T-helper 2 cell (primary cell): ENCODE results near the gene PRR36.
A peak's percentile ranks its signal among the peaks of the same experiment; 100 is the strongest.

Experiments
- DNase-seq, 5 experiments: peaks; one replicate each; pipeline versions ENCODE4 v3.0.0 to v3.0.0-alpha.2; 2012 to 2022

Gene PRR36

DNA sequence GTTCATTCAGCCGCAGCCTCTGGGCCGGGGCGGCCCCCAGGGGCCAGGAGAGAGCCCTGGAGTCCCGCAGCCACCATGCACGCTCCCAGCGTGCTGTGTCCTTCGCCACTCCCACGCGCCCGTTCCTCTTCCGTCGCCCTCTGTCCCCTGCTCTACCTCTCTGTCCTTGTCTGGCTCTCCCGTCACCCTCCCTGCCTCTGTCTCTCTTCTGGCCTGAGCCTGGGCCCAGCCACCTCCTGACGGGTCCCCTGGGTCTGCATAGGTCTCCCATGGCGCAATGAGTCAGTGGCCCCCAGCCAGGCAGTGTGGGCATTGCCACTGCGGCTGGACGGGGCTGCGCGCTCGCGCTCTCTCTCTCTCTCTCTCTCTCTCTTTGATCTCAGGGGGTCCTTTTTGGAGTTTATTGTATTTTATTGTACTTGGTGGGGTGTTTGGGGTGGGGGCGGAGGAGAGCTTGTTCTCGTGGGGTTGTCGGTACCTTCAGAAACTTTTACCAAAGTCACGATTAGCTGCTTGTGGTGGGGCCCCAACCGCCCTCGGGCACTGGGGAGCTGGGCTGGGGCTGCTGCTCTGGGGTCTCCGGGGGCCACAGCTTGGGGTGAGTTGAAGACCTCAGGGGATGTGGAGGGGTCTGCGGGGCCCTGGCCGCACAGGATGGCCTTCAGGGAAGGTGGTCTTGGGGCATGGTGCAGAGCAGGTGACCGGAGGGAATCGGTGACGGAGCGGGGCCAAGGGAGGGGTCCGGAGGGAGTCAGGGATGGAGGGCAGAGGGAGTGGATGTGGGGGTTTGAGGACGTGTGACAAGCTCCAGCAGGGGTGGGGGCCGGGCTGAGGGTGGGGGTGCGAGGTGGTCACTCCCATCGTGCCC lies 38.7 kb upstream of the PRR36 start:
- no peak for DNase-seq

DNA sequence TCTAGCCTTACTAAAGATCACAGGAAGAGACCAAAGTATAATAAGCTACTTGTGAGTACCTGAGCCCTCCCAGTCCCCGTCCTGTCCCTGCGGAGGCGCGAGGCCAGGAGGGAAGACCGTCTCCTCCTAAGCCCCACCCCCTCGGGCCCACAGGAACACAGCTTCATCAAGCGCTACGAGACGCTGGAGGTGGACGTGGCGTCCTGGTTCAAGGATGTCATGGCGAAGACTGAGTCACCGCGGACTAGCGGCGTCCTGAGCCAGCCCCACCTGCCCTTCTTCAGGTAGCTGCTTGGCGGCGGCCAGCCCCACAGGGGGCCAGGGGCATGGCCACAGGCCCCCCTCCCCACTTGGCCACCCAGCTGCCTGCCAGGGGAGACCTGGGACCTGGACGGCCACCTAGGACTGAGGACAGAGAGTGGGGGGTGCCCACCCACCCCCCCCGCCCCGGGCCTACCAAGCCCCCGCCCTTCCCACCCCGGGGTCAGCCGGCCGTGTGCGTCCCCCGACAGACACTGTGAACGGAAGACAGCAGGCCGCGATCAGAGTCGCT lies 38.0 kb upstream of the PRR36 start:
- DNase-seq: no peak

DNA sequence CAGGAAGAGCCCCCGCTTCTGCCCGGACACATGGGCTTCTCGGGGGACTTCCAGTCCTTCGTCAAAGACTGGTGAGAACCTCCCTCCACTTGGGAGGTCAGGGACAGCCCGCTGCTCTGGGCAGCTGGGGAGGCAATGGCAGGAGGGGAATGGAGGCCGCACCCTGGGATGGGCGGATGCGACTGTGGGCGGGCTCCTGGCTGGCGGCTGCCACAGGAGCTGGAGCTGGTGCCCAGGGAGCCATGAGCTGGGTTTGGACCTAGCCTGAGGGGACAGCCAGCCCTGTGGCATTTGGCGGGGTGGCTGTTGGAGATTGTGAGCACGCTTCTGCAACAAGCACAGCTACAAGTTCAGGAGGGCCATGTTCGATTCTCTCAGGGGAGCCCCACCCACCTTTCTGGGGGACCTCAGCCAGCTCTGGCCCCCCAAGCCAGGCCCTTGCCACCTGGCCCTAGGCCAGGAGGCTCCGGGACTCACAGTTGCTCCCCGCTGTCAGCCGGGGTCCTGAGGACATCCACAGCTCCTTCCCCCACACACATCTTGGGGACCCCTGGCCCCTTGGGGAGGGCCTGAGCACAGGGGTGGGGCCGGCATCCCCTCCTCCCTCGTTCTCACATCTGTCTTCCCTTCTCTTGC lies 37.4 kb upstream of the PRR36 start:
- no peak for DNase-seq

DNA sequence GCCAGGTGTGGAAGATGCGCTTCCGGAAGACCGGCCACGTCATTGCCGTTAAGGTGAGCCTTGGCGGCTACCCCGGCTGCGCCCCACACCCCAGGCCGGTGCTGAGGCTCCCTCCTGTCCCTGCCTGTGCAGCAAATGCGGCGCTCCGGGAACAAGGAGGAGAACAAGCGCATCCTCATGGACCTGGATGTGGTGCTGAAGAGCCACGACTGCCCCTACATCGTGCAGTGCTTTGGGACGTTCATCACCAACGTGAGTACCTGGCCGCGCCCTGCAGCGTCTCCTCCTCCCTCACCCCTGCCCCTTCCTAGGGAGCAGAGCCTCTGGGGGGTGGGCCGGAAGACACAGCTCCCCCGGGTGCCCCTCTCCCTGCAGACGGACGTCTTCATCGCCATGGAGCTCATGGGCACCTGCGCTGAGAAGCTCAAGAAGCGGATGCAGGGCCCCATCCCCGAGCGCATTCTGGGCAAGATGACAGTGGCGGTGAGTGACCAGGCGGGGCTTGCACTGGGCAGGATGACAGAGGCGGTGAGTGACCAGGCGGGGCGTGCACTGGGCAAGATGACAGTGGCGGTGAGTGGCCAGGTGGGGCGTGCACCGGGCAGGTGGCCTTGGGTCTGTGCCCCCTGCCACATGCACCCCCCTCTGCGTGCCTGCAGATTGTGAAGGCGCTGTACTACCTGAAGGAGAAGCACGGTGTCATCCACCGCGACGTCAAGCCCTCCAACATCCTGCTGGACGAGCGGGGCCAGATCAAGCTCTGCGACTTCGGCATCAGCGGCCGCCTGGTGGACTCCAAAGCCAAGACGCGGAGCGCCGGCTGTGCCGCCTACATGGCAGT lies 36.4 kb upstream of the PRR36 start:
- no peak for DNase-seq

DNA sequence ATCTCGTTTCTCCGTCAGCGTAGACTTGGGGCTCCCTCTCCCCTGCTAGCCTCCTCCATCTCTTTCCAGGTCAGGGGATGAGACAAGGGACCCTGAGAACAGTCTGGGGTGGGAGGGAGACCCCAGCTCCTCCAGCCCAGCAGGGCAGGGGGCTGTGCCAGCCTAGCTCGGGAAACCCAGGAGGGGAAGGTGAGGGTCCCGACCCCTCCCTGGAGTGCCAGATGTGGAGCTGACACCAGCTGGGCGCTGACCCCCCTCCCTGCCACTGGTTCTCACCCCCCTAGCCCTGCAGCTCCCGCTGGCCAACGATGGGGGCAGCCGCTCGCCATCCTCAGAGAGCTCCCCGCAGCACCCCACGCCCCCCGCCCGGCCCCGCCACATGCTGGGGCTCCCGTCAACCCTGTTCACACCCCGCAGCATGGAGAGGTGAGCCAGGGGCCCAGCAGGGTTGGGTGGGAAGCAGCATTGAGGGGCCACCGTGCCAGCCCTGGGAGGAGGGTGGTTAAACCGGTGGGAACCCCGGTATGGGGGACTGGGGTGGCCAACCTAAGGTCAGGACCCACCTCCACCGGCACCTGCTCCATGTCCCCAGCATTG lies 35.4 kb upstream of the PRR36 start:
- DNase-seq: no peak

DNA sequence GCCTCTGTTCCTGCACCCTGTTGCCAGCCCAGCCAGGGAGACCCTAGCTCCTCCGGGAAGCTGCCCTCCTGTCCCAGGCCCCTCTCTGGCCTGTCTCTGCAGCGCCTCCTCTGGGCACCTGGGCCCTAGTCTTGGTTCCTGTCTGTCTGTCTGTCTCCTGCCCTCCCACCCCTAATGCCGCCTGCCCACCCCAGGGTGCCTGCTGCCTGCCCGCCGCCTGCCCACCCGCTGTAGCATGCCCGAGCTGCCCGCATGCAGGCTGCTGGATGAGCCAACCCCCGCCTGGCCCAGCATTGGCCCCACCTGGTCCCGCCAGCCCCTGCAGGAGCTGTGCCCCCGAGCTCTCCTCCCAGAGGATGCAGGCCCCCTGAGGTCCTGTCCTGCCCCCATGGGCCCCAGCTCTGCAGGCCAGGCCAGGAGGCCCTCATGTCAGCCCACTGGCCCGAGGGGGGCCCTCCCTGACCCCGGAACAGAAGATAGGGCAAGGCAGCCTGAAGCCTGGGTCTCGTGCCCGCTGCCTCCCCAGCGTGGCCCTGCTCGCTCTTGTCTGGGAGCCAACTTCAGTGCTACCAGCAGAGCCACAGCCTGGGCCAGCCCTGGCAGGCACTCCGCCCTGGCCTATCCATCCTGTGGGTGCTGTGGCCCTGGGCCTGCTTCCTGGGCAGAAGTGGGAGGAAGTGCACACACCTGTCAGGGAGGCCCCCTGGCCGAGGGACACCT lies 34.7 kb upstream of the PRR36 start:
- no peak for DNase-seq

DNA sequence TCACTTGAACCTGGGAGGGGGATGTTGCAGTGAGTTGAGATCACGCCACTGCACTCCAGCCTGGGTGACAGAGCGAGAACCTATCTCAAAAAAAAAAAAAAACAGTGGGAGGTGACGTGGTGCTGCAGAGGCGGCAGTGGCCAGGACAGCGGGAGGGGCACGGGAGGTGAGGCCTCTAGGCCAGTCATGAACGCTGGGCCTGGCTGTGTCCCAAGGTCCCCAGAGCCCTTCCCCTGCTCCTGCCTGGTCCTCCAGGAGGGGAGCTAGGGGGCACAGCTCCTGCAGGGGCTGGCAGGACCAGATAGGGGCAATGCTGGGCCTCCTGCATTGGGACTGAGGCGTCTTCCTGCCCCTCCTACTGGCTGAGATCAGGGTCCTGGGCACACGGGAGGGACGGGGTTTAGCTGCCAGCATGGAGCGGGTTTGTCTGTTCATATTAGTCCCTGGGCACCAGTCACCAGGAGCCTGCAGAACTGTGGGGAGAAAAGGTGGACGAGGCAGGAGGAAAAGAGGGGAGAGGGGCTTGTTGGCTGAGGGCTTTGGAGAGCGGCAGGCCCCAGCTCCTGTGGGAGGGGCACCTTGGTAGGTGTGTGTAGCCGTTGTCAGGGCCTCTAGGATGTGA lies 34.0 kb upstream of the PRR36 start:
- DNase-seq: no peak

DNA sequence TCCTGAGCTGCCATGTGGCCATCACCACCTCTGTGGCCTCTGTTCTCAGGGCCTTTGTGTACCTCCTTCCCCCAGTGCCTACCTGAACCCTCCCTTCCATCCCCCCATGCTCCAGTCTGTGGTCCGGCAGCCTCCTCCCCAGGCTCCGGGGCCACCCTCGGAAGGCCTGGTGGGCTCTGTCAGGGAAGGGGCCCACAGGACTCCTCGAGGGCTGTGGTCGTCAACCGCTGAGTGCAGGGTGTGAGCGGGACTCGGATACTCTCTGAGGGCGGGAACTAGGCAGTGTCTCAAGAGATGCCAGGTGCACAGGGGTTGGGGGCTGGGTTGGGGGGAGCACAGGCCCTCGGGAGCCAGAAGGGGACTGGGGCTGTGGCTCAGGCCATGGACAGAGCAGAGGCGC lies 33.4 kb upstream of the PRR36 start:
- no peak for DNase-seq

DNA sequence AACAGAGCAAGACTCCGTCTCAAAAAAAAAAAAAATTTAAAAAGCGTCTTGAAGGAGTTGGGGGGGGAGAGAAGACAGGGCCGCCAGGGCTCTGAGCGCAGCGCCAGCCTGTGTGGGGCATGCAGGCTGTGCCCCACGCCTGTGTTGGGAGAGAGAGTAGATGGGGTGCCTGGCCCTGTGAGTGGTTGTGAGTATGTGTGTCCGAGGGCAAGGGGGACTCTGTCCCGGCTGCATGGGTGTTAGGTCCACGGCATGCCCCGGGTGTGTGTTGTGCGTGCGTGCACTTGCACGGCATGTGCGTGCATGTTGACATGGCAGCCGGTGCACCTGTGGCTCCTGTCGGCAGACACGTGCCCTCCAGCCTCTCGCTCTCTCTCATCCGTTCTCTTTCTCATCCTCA lies 32.9 kb upstream of the PRR36 start:
- no peak for DNase-seq

DNA sequence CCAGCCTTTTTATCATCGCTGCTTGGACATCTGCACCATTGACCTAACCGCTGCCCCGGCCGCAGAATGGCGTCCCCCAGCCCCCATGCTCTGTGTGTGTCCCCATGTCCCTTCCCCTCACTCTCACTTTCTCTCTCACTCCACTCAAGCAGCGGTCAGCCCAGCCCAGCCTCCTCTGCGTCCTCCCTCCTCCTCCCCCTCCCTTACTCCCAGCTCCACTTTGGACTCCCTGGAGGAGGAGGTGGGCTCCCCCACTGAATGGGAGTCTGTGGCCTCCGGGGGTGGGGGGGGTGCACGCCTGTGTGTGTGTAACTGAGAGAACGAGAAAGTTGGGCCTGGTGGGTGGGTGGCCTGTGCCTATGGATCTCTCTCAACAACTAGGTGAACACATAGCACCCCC lies 31.7 kb upstream of the PRR36 start:
- no peak for DNase-seq

DNA sequence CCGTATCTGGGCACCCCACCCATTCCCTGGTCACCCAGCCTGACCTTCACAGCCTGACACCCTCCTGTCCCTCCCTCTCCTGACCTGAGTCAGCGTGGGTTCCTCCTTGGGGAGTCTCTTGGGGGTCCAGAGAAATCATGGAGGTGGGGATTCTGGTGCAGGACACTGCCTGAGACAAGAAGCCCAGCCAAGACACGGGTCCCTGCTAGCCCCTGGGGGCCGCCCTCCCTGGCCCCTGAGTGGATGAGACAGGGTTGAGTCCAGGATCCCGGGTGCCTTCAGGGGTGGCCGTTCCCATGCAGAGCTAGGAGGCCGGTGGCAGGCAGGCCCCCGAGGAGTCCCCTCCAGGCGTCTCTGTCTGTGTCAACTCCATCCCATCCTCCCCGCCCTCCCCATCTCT lies 31.1 kb upstream of the PRR36 start:
- DNase-seq: no peak

DNA sequence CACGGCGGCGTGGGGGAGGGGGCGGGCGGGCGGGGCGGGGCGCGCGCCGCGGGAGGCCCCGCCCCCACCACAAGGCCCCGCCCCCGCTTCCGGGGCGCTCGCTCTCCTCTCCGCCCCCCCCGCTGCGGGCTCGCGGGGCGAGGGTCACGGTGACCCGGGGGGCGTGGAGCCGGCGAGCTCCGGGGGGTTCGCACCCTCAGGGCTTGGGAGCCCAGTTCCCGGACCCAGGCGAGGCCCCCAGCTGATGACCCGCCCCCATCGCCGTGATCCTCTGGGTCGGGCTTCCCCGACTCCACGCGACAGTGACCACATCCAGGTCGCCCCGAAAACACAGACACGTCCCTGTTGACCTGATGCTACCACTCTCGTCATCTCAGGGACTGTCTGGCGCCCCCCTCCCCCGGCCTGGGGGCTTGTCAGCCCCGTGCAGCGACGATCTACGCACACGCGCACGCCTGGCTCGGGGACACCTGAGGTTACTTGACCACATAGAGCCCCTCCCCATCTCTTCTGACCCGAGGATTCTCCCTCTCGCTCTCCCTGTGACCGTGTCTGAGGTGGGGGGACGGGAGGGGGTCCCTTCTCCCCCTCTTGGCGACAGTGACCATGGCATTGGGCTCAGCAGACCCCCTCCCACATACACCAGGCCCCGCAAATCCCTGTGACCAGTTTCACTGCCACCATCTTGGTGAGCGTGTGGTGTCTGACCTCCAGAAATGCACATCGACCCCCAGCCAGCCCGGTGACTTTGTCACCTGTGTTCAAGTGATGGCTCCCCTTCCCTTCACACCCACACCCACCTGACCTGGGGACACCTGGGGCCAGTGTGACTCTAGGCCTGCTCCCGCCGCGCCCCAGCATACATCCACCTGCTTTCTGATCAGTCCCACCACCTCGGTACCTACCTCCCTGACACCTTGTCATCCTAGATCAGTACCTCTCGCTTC lies 30.2 kb upstream of the PRR36 start:
- peak in 4 of 5 experiments; percentile 49 to 96 (median 72) for DNase-seq

DNA sequence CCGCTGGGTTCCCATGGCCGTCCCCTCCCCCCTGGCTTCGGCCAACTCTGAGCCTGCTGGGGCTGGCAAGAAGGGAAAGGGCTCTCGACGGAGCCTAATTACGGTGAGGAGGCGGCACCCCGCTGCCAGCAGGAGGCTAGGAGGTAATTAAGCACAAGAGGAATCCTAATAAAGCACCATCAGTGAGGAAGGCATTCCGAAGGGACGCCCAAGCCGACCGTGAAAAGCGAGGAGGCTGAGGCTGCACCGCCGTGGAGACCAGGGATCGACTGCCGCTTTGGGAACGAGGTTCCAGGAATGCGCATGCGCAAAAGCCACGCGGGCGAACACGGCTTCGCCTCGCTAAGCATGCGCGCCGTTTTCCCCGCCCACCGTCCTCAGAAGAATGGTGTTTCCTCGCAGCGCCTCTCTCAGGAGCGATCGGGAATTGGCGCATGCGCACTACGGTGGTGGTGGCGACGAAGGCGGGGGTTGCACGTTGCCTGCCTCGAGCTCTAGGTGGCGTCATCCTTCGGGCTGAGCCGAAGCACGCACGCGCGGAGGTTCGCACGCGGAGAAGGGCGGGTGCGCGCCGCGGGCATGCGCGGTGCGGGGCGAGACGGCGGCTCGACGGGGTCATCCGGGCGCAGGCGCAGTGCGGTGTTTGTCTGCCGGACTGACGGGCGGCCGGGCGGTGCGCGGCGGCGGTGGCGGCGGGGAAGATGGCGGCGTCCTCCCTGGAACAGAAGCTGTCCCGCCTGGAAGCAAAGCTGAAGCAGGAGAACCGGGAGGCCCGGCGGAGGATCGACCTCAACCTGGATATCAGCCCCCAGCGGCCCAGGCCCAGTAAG lies 29.3 kb upstream of the PRR36 start, which contains the start of gene MAP2K7:
TSS of gene MAP2K7 (plus strand) at position 634 of the 830 bp plus-strand sequence. CDS start at position 702, 68 bp downstream.
- DNase-seq: peak; percentile 99 to 100 (median 100)

DNA sequence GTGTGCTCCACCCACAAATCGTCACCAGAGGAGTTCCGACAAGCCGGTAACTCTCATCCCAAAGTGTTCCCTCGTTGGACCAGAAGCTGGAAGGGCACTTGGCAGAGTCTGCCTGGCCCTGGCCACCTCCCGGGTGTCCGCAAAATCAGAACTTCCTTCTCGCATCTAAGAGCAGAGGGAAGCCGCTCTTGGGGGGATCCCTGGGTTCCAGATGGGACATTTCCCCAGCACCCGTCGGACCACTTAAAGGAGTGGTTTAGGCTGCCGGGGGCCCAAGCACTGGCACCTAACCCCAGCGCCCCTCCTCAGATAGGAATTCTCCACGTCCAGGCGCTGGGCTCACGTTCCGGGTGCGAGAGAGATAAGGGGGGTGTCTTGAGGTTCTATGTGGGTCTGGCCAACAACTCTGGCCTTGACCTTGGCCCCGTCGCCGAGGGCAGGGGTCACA lies 28.6 kb upstream of the PRR36 start:
- no peak for DNase-seq

DNA sequence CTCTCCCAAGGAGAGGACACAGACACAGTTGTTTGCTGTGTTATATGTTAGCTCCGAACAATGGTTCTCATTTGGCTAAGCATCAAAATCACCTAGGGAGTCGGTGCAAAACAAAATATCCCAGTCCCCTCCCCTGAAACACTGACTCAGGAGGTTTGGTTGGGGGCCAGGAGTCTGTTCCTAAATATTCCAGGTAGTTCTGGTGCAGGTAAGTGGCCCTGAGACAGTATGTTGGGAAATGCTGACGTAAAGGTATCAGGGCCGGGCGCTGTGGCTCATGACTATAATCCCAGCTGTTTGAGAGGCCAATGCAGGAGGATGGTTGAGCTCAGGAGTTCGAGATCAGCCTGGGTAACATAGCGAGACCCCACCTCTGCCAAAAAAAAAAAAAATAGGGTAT lies 27.1 kb upstream of the PRR36 start:
- no peak for DNase-seq

DNA sequence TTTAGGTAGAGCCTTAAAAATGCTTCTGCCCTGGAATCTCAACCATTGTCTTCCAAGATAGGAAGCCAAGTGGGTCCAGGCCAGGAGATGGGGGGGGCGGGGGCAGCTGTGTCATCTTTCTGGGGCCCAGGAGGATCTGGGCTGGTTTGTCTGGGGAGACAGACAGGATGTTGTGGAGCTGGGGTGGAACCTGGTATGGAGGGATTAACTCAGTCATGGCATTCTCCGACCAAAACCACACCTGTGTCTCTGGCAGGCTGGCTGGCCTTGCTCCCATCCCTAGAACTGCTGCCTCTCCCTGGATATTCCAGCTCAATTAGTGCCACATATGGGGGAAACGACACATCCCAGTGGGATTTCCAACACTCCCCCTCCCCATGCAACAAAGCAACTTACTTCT lies 26.7 kb upstream of the PRR36 start:
- no peak for DNase-seq

DNA sequence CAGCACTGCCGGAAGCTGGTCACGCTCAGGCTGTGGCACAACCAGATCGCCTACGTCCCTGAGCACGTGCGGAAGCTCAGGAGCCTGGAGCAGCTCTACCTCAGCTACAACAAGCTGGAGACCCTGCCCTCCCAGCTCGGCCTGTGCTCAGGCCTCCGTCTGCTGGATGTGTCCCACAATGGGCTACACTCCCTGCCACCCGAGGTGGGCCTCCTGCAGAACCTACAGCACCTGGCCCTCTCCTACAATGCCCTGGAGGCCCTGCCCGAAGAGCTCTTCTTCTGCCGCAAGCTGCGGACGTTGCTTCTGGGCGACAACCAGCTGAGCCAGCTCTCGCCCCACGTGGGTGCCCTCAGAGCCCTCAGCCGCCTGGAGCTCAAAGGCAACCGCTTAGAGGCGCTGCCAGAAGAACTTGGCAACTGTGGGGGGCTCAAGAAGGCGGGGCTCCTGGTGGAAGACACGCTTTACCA lies 26.2 kb upstream of the PRR36 start:
- no peak for DNase-seq

DNA sequence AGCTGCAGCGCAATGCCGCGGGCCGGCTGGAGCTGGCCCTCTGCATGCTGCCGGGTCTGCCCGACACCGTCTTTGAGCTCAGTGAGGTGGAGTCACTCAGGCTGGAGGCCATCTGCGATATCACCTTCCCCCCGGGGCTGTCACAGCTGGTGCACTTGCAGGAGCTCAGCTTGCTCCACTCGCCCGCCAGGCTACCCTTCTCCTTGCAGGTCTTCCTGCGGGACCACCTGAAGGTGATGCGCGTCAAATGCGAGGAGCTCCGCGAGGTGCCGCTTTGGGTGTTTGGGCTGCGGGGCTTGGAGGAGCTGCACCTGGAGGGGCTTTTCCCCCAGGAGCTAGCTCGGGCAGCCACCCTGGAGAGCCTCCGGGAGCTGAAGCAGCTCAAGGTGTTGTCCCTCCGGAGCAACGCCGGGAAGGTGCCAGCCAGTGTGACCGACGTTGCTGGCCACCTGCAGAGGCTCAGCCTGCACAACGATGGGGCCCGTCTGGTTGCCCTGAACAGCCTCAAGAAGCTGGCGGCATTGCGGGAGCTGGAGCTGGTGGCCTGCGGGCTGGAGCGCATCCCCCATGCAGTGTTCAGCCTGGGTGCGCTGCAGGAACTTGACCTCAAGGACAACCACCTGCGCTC lies 25.7 kb upstream of the PRR36 start:
- no peak for DNase-seq

DNA sequence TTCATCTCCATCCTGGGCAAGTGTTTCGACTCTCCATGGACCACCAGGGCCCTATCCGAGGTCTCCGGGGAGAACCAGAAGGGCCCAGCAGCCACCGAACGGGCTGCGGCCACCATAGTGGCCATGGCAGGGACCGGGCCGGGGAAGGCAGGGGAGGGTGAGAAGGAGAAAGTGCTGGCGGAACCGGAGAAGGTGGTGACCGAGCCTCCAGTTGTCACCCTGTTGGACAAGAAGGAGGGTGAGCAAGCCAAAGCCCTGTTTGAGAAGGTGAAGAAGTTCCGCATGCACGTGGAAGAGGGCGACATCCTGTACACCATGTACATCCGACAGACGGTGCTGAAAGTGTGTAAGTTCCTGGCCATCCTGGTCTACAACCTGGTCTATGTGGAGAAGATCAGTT lies 24.8 kb upstream of the PRR36 start:
- DNase-seq: no peak
